ENCODE measurements around the gene KCTD16. TPM values are rescaled to one million over a fixed set of nuclear protein-coding genes. Genes with fewer than 3 reads are reported as not detected.

Gene KCTD16
- total RNA-seq, 1 experiment from 2014 or later = 0.37 TPM

DNA sequence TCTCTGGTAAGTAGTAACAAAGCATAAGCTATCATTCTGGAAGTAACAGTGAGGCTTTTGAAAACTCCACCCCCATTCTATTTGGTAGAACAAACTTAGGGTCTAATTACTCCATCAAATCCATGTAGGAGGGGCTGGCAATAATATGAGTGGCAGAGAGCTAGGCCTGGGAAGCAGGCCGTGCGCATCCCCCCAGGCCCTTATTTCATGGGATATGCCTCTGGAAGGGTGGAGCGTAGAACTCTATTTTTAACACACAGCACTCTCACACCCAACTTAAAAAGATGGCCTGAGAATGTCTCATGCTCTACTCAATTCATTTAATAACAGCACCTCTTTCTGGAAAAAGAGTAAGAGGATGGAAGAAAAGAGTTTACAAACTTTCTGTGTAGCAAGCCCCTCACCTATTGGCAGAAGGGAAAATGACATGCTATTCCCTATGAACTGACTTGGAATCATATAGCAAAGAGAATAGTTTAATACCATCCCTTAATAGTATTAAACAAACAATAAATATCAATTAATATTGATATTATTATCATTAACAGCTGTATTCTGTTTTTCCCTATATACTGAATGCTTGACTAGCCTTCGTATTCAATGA, 233.2 kb downstream of the KCTD16 start:
- no peak for DNase-seq (ENCODE audit: low spot score)

DNA sequence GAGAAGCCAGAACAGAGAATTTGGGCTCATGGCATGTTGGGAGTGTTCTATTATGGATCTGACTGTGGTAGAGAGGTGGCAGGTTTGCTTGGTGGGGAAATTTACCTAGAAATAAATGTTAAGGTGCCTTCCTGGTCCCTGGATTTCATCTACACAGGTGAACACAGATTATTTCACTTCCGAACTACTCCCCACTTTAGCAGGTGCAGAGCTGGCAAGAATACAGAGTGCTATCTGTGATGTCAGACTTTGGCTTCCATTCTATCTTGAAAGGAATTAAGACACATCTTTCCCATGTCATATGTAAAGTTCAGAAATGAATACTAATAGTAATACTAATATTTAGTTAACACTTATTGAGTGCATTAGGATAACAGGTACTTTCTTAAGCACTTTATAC, 234.0 kb downstream of the KCTD16 start:
- no peak for DNase-seq (ENCODE audit: low spot score)

DNA sequence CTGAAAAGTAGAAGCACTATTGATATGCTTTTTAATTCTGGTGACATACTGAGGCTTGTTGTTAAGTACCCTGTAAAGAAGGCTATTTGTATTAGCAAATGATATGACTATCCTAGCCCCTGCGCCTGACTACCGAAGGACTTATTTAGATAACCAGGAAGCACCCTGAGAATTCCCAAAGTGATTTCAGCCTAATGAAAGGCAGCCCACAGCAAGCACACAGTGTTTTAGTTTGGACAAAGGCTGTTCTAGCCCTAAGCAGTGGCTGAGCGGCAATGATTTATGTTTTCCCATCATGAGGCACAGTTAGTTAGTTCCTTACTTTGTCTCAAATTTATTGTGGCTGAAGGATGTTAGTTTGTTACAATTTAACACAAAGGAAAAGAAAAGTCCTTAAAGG, 235.3 kb downstream of the KCTD16 start:
- DNase-seq (ENCODE audit: low spot score) = no peak

DNA sequence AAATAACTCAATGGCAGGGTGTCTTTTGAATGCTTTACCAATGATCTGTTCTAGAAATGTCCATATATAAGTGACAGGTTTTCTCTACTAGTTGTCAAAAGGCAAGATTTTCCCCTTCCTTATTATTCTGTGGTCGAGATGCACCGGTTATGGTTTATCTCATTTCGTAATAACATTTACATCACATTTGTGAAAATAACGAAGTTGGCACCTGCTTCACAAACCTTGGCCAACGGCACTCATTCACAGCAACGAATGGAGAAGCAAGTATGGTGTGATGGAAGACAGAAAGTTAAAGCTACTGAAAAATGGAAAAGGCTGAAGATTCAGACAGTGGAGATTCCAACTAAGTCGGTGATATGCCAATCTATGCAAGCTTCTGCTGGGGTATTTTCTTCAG, 235.8 kb downstream of the KCTD16 start:
- no peak for DNase-seq (ENCODE audit: low spot score)

DNA sequence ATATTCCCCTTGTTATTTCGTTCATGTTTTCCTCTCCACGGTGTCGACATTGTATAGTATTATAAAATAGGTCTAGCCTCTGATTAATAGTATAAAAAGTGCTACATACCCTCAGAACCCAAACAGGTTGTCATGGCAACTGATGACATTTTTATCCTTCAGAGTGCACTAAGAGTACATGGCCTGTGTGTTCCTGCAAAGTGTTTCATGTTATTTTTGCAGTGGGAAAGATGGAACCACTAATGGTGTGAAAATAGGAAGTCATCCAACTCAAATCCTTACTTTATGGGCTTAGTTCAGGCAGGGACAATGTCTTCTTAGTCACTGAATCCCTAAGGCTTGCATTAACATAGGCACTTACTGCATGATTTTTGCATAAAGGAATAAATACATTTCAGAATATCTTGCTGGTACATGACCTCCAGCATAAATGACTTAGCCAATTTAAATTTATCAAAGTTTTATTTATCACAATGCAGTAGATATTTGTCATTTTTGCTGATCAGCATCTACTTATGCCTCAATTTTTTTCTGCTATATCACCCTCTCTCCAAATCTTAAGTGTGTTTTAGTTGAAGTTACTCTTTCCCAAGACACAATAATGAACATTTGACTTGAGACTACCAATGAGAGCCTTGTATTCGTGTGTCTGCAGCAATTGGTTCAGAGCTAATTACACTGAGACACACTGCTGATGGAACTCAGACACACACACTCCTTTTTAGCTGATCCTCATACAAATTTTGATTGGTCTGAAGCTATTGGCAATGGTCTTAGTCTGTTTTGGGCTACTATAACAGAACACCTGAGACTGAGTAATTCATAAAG, 243.7 kb downstream of the KCTD16 start:
- DNase-seq (ENCODE audit: low spot score) = no peak

DNA sequence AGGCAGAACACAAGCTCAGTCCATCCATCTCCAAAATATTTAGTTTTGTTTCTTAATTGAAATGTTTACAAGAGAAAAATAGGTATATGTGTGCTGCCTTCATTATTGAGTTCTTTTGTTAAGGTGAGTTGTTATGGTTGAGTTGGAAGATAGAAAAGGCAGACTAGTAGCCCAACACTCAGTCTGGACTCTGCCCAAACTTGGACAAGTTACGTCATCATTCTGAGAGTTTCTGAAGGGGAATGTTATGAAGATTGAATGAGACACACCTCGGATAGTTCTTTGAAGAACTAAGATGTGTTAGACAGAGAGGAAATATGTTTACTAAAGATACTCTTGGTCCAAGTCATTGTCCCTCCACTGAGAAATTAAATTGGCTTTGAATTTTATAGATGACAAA, 245.5 kb downstream of the KCTD16 start:
- DNase-seq (ENCODE audit: low spot score) = no peak

DNA sequence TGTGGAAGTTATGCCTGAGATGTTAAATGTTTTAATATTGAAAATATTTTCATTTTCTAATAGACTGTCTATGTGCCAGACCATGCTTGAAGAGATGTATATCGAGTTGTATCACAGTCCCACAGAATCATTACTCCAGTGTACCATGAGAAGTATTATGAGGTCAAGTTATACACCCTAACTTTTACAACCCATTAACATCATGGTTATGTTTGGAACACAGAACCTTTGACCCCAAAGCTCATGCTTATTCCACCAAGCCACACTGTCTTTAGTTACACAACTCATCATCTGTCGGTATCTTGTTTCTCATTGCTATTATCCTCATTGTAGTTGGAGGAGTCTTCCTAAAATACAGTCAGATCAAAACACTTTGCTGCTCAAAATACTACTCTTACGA, 248.0 kb downstream of the KCTD16 start:
- no peak for DNase-seq (ENCODE audit: low spot score)

DNA sequence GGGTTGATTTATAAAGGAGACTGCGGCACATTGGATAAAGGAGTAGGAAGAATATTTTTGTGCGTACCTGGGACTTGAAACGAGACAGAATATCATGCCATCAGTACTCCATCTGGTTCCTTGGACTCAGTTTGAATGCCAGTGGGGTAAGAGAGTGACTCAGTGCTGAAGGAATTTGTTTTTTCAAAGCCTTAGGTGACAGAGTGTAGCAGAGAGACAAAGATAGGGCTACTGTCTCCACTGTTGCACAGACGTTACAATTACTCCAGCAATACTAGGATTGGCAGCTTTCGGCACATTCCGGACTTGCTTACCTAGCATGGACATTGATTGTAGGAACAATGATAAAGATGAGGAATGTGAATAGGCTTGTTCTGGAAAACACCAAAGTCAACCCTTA, 250.7 kb downstream of the KCTD16 start:
- no peak for DNase-seq (ENCODE audit: low spot score)

DNA sequence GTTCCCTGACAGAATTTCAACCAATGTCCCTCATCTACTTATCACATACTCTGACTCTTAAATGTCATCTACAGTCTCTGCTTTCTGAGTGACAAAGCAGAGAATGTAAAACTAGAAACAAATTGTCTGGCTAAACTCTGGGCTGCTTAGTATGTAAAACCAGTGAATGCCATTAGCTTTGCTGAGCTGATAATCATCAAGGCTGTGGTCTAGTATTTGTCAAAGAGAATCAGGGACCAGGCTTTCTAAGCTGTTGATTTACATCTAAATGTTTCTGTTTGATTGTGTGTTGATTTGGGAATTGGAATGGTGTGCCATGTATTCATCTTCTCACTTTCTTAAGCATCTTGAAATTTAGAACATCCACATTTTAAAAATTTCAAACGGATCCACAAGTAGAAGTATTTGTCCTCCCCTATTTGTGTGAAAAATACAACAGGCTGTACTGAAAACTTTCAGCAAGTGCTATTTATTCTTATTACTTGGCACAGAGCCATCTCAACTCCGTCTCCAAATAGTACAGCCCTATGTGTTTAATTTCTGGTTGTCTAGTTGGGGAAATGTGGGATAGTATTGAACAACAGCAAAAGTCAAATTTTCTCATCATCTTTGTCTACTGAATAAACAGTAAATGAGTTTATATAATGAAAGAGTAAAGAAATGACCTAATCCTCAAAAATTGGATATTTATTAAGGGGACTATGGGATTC, 251.5 kb downstream of the KCTD16 start:
- no peak for DNase-seq (ENCODE audit: low spot score)

DNA sequence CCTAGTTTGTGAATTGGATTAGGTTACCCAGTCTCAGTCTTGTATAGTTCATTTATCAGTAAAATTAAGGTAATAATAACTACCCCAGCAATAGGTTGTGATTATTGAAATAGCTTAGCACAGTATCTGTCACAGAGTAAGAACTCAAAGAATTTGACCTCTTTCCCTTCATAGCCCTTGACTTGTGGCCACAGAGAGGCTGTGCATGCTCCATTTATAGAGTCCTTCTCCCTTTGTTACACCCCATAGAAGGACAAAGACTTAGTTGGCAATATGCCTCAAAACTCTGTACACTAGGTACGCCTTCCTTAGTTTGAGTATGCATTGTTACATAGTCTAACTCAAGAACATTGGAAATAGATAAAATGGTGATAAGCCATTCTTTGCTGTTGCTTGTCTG, 257.2 kb downstream of the KCTD16 start:
- no peak for DNase-seq (ENCODE audit: low spot score)

DNA sequence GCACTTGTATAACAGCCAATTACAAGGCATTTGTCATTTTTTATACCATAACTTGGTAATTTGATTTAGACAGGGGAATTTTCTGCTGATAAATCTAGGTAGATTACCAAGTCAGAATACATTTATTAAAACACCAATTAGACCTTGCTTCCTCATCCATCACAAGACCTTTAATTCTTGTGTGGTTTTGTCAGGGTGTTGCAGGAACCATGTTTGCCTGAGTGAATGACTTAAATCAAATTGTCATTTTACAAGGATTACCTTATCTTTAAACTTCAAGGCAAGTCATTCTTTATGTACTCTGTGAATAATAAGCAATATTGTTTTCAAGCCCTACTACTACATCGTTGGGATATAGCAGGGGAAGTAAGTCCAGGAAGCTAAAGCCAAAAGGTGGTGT, 257.7 kb downstream of the KCTD16 start:
- DNase-seq (ENCODE audit: low spot score) = no peak

DNA sequence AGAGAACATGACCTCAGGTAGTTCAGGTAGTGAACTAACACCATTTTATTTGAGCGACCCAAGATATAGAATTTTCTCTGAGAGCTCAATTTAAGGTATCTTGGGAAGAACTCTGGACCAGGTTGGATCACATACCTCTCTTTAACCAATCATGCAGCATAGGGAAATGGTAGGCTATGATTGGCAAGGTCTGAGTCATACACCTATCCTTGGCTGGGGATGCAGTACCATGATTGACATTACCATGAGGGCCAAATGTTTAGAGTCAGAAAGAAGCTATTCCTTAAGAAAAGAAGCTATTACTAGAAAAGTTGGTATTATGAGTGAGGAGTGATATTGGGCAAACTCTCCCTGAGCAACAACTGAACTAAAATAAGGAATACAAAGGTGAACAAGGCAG, 258.7 kb downstream of the KCTD16 start:
- DNase-seq (ENCODE audit: low spot score) = no peak

DNA sequence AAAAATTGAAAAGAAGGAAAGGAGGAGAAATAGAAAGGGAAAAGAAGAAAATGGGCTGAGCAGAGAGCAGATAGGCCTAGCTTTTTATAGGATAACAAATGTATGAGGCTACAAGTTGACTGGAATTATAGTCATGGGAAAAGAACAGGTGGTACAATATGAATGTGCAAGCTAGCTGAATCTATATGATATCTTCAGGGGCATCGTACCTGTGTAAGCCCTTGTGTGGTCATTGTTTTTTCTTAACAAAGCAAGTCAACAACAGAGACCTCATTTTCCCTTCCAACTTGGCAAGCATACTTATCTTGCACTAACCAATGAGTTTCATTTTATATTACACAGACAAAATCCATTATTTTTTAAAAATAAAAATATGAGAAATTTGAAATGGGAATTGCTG, 259.2 kb downstream of the KCTD16 start:
- no peak for DNase-seq (ENCODE audit: low spot score)

DNA sequence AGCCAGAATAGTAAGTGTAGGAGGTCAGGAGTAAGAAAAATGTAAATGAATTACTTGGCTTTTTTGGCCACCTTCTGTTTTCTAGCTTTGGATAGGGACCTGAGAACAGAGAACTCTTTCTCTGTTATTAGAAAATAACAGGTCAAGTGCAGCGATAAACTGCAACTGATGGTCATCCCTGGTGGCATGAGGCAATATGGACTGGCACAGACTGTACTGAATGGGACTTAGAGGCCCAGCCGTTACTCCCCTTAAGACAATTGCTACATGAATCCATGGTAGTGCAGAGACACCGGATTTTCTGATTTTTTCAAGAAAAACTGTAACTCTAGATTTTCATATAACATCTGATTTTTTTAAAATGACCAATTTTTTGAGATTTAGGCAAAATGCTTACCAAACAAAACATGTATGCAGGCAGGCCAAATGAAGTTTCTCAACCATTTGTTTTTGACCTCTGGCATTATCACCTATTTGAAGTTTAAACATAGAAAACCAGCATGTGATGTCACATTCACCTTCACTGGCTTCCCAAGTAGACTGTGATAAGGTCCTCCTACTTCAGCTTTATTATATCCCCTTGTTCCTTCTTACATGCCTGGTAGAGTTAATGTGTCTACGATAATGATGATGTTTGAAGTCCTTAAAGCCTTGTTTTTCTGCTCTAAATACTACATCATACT, 262.6 kb downstream of the KCTD16 start:
- no peak for DNase-seq (ENCODE audit: low spot score)

DNA sequence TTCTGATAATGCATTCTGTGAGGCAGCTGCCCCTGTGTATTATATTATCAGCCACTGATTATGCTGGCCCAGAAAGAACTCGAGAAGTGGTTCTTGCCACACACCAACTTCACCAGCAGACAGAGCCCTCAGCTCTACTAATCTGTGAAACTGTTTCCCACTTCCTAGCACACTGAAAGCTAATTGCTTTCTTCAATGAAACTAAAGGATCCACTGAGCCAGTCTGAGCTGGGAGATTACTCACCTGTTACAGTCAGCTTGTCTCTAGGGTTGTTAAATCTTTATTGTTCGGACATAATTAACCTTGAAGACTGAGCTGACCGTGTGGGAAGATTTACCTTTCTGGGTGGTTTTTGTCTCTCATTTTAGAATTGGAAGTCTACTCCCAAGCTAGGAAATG, 263.2 kb downstream of the KCTD16 start:
- no peak for DNase-seq (ENCODE audit: low spot score)

DNA sequence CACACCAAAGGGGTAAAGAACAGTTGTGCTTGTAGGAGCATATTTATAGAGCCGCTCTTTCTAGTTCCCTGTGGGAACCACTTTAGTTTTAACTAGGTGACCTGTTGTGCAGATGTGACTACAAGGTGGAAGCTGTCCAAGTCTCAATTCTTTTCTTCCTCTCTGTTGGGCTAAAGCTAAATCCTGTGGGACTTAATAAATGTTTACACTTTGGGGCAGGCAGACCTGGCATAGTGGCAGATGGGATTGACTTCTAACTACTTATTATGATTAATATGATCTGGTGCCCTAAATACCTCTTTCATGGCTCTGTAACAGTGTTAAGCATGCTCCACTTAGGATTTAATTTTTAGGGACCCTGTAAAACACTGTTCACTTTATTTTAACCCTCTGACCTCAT, 265.3 kb downstream of the KCTD16 start:
- no peak for DNase-seq (ENCODE audit: low spot score)

DNA sequence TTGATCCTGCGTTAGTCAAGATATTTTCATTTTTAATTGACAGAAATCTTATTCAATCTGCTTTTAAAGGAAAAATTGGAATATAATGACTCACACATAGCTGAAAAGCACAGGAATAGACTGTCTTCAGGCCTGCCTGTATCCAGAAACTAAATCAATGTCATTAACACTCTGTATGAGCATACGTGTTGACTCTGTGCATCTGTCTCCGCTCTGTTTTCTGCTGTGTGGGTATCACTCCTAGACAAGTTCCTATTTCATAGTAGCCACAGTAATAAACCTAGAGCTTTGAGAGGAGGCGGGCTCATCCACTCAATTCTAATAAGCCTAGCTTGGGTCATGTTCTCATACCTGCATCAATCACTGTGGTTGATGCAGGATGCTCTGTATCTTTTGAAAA, 267.6 kb downstream of the KCTD16 start:
- DNase-seq (ENCODE audit: low spot score) = no peak

DNA sequence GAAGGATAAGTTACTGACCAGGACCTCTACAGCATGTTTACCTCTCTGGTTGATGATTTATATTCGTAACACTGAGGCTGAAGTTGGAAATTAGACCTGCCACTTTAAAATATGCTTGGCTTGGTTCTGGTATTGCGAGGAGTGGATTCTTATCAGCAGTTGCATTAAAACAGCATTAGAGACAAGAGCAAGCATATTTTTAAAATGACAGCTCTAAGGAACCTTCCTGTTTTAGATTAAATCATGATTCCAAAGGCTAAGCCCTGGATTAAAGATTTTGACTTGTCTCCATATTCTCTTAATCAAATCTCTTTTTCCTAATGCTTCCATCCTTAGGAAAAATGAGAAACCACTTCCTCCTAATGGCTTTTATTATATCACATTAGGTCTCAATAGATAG, 277.8 kb downstream of the KCTD16 start:
- no peak for DNase-seq (ENCODE audit: low spot score)

DNA sequence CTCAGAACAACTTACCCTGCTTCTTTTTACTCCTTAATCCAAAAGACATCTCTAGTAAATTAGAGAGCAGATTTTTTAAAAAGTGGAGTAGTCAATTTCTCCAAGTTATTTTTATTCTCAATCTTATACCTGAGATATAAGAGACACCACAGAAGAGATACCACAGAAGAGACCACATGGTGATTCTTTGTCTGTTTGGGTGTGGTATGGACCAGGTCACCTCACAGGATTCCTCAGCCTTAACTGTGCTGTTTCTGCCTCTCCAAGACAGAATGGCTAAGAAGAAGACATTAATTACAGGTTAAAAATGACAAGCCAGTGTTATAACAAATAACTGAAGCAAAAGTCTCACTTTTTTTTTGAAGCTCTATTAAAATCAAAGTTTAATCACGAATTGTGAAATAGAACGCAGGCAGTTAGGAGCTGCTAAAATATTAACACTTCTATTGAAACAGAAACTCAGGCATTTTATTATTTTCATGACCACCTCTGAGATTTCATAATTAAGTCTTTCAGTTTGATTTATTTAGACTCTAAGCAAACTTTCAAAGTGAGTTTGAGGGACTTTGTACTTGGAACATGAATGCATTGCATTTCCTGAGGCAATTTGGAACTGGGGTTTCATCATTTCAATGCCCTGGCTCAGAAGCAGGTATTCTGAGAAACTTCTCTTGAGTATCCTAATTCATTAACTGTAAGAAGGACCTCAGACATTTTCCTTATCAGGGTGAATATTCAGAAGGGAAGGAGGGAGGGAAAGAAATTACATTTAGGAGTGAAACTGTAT, 280.7 kb downstream of the KCTD16 start:
- no peak for DNase-seq (ENCODE audit: low spot score)

DNA sequence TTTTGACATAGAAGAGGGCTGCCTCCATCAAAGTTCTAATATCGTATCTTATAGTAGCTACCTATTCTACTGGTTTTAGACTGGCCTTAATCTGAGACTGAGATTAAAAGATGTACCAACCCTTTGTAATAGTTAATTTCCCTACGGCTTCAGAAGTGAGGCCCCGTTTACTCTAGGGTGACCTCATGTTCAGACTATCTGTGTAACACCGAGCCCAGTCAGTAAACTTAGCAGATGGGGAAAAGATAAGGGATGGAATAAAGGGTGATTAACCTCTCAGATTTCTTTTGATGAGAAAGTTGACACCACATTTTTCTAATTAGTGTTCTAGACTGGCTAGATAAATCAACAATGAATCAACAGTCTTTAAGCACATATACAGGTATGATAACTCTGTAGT, 283.1 kb downstream of the KCTD16 start:
- no peak for DNase-seq (ENCODE audit: low spot score)

DNA sequence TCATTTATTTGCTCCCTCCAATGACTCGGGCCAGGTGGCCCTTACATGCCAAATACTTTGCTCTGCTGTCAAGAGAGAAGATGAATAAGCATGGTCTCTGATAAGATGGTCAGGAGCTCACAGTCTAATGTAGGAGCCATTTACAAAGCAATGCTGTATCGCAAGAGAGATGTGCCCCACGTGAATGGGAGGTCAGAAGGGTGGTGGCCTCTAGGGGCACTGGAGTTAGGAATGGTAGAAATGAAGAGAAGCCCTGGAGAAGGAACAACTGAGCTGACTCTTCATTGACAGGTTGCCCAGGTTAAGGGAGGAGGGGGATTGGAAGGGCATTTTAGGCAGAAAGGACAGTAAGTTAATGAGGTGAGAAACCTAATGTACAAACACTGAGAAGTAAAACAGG, 286.5 kb downstream of the KCTD16 start:
- DNase-seq (ENCODE audit: low spot score) = no peak

DNA sequence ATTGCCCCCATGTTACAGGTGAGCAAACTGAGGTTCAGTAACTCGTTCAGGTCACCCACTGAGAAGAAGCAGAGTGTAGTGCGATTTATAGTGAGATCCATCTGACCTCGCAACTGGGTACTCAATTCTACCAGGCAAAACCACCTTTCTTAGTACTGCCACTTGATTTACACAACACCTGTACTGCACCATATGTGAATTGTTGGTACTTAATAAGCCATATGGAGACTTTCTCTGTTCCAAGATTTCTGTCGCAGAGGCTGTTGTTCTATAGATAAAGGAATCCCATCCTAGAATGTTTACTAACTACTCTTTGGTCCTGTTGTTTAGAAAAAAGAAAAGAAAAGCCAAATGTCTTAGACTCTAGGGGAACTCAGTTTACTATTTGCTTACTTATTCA, 287.5 kb downstream of the KCTD16 start:
- DNase-seq (ENCODE audit: low spot score) = no peak

All from H4 (cell line).